Measurements from ENCODE around the gene METRNL.
"Not testable (repeated sequence)": the region's sequence is repeated elsewhere in the genome, so short reads cannot be mapped to it uniquely, and the experiment has no call there.

The METRNL gene

GRCh38 chr17:83064021-83064731, 15.2 kb upstream of the METRNL start:
- Histone ChIP-seq H3K4me3 (ENCODE audit: low read length) (no peak overlapping the region), H3K4me1 (ENCODE audit: control insufficient read depth, insufficient read depth, low read length) (peaks cover 12% of the 10 kb centered on the region), H3K9me3 (ENCODE audit: control insufficient read depth, low read length) (no peaks in the 10 kb centered on the region), H3K36me3 (ENCODE audit: control insufficient read depth, insufficient read depth, low read length) (no peaks in the 10 kb centered on the region), H3K27me3 (ENCODE audit: control insufficient read depth, insufficient read depth, low read length) (no peaks in the 10 kb centered on the region), H3K9ac (ENCODE audit: low read length) (no peak overlapping the region)

DNA sequence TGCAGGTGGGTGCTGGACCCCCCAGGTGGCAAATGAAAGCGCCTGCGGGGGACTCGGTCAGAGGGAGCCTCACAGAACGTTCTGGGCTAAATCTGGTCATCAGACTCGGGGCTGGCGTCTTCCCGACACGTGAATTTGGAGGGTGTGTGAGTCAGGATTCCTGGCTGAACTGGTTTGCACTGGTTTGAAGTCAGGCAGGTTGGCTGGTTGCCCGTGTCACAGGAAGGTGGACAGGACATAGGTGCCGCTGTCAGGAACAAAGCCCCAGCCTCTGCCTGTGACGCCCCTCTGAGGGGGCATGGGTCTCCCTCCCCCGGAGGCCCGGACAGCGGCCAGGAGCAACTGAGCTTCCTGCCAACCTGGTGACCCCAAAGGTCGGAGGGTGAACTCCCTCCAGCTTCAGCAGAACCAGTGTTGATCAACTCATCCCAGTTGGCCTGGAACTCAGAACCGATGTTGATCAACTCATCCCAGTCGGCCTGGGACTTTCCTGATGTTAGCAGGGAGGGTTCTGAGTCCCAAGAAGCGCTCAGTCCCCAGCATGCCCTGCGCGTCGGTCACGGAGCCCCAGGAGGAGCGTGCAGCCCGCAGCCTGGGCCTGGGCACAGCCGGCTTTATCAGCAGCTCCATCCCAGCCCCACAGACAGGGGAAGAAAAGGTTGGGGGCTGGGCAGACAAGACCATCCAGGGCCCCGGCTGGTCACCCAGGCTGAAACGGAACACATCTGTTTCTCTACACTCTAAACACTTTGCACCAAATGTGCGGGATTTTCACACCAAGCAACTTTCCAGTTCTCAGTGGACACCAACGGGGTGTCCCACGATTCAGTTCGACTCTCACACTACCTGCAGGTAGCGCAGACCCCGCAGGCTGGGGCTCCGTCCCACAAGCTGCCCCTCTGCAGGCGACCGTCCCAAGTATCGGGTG, 14.4 kb upstream of the METRNL start:
- no peaks in the 10 kb centered on the region for H3K36me3 ChIP-seq (ENCODE audit: control insufficient read depth, insufficient read depth, low read length)
- H3K27me3 ChIP-seq (ENCODE audit: control insufficient read depth, insufficient read depth, low read length): no peaks in the 10 kb centered on the region
- no peaks in the 10 kb centered on the region for H3K9me3 ChIP-seq (ENCODE audit: control insufficient read depth, low read length)
- no peak overlapping the region for H3K9ac ChIP-seq (ENCODE audit: low read length)
- H3K4me3 ChIP-seq (ENCODE audit: low read length): no peak overlapping the region
- H3K4me1 ChIP-seq (ENCODE audit: control insufficient read depth, insufficient read depth, low read length): peaks cover 12% of the 10 kb centered on the region

- Histone ChIP-seq H3K36me3 (ENCODE audit: control insufficient read depth, insufficient read depth, low read length) (no peaks in the 10 kb centered on the region), H3K27me3 (ENCODE audit: control insufficient read depth, insufficient read depth, low read length) (no peaks in the 10 kb centered on the region), H3K9ac (ENCODE audit: low read length) (no peak overlapping the region), H3K4me1 (ENCODE audit: control insufficient read depth, insufficient read depth, low read length) (peaks cover 12% of the 10 kb centered on the region), H3K4me3 (ENCODE audit: low read length) (no peak overlapping the region), H3K9me3 (ENCODE audit: control insufficient read depth, low read length) (no peaks in the 10 kb centered on the region)
These were observed 13.5 kb upstream of the METRNL start for GRCh38 chr17:83065660-83066542.

- H3K4me1 ChIP-seq (ENCODE audit: control insufficient read depth, insufficient read depth, low read length): peaks cover 12% of the 10 kb centered on the region
- H3K9ac ChIP-seq (ENCODE audit: low read length); H3K9me3 ChIP-seq (ENCODE audit: control insufficient read depth, low read length); H3K4me3 ChIP-seq (ENCODE audit: low read length); H3K36me3 ChIP-seq (ENCODE audit: control insufficient read depth, insufficient read depth, low read length); H3K27me3 ChIP-seq (ENCODE audit: control insufficient read depth, insufficient read depth, low read length): not testable (repeated sequence)
These were observed 12.9 kb upstream of the METRNL start for GRCh38 chr17:83066543-83066890.

DNA sequence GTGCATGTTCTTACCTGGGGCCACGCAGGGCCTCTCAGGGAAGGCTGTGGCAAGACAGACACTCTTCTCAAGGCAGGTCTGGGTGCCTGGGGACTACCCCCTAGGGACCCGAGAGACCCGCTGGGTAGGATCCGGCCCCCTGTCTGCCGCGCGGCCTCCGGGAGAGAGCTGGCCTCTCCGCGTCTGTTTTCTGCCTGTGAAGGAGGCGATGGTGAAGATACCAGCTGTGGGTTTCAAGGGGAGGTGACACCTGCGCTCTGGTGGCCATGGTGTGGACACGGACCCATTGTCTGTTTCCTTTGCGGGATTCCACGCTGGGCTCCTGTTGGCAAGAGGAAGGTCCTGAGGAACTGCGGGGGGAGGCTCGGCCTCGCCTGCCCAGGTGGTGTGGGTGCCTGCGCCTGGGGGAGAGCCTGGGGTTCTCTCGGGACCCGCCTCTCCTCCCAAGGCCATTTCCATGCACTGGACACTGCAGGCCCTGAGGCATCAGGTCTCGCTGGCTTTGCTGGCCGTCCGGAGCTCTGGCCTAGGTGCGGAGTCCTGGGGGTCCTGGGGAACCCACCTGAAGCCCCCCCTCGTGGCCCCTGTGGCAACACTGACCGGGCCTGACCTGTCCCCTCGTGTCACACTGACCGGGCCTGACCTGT, 12.2 kb upstream of the METRNL start:
- Histone ChIP-seq H3K9ac (ENCODE audit: low read length) (no peak overlapping the region), H3K4me1 (ENCODE audit: control insufficient read depth, insufficient read depth, low read length) (peaks cover 12% of the 10 kb centered on the region), H3K27me3 (ENCODE audit: control insufficient read depth, insufficient read depth, low read length) (no peaks in the 10 kb centered on the region), H3K9me3 (ENCODE audit: control insufficient read depth, low read length) (no peaks in the 10 kb centered on the region), H3K4me3 (ENCODE audit: low read length) (no peak overlapping the region), H3K36me3 (ENCODE audit: control insufficient read depth, insufficient read depth, low read length) (no peaks in the 10 kb centered on the region)

DNA sequence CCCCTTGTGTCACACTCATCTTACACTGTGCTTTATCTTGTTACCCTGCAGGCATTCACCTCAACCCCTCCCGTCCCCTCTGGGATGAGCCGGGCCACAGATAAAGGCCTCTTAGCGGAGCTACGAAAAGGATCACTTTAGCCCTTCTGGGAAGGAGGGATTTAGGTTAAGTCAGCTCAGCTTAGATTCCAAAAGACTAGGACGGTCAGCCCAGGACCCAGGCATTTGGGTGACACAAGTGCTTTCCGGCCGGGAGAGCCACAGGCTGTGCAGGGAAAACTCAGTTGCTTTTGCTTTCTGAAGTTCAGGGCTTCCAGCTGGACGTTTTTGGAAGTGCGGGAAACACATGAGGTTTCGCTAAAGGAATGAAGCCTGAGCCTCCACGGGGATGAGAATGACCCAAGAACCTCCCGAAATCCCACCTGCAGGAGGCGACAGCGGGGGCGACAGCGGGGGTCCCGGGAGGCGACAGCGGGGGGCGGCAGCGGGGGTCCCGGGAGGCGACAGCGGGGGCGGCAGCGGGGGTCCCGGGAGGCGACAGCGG, 11.6 kb upstream of the METRNL start:
- H3K4me1 ChIP-seq (ENCODE audit: control insufficient read depth, insufficient read depth, low read length): peaks cover 15% of the 10 kb centered on the region
- H3K9me3 ChIP-seq (ENCODE audit: control insufficient read depth, low read length): no peaks in the 10 kb centered on the region
- H3K27me3 ChIP-seq (ENCODE audit: control insufficient read depth, insufficient read depth, low read length): no peaks in the 10 kb centered on the region
- H3K4me3 ChIP-seq (ENCODE audit: low read length): no peak overlapping the region
- no peaks in the 10 kb centered on the region for H3K36me3 ChIP-seq (ENCODE audit: control insufficient read depth, insufficient read depth, low read length)
- H3K9ac ChIP-seq (ENCODE audit: low read length): no peak overlapping the region

DNA sequence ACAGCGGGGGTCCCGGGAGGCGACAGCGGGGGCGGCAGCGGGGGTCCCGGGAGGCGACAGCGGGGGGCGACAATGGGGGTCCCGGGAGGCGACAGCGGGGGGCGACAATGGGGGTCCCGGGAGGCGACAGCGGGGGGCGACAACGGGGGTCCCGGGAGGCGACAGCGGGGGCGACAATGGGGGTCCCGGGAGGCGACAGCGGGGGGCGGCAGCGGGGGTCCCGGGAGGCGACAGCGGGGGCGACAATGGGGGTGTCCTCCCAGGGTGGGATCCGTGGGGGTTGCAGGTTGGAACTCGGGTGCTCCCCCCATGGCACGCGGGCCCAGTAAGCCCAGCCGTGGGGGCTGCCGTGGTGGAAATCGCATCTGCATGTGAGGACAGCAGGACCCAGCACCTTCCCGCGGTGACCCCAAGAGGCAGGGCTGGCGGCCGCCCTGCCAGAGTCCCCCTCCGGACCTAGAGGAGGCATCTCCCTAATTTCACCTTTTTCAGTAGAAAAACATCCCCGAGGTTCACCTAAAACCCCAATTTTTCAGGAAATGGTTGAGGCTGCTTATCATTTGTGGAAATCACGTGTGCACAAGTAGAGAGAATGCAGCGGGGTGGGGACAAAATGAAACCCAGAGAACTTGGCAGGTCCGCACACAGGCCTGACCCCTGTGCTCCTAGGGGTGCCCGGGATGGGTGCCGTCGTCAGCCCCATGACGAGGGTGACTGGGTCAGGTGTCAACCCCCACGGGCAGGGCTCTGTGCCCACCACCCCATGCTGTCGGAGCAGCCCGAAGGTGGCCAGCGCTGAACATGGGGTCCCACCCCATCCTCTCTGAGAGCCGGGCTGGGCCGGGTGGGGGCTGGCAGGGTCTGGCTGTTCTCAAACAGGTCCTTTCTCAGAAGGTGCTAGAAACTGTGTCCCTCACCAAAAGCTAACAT, 10.5 kb upstream of the METRNL start:
- Histone ChIP-seq H3K4me1 (ENCODE audit: control insufficient read depth, insufficient read depth, low read length) (peaks cover 26% of the 10 kb centered on the region), H3K36me3 (ENCODE audit: control insufficient read depth, insufficient read depth, low read length) (no peaks in the 10 kb centered on the region), H3K27me3 (ENCODE audit: control insufficient read depth, insufficient read depth, low read length) (no peaks in the 10 kb centered on the region), H3K4me3 (ENCODE audit: low read length) (no peak overlapping the region), H3K9me3 (ENCODE audit: control insufficient read depth, low read length) (no peaks in the 10 kb centered on the region), H3K9ac (ENCODE audit: low read length) (no peak overlapping the region)

GRCh38 chr17:83069571-83069906, 9.9 kb upstream of the METRNL start:
- no peaks in the 10 kb centered on the region for H3K36me3 ChIP-seq (ENCODE audit: control insufficient read depth, insufficient read depth, low read length)
- peaks cover 2% of the 10 kb centered on the region for H3K27me3 ChIP-seq (ENCODE audit: control insufficient read depth, insufficient read depth, low read length)
- H3K9ac ChIP-seq (ENCODE audit: low read length): no peak overlapping the region
- H3K9me3 ChIP-seq (ENCODE audit: control insufficient read depth, low read length): no peaks in the 10 kb centered on the region
- peaks cover 24% of the 10 kb centered on the region for H3K4me1 ChIP-seq (ENCODE audit: control insufficient read depth, insufficient read depth, low read length)
- H3K4me3 ChIP-seq (ENCODE audit: low read length): no peak overlapping the region

- Histone ChIP-seq H3K27me3 (ENCODE audit: control insufficient read depth, insufficient read depth, low read length) (peaks cover 3% of the 10 kb centered on the region), H3K9ac (ENCODE audit: low read length) (no peak overlapping the region), H3K36me3 (ENCODE audit: control insufficient read depth, insufficient read depth, low read length) (no peaks in the 10 kb centered on the region), H3K4me1 (ENCODE audit: control insufficient read depth, insufficient read depth, low read length) (peaks cover 18% of the 10 kb centered on the region), H3K4me3 (ENCODE audit: low read length) (no peak overlapping the region), H3K9me3 (ENCODE audit: control insufficient read depth, low read length) (no peaks in the 10 kb centered on the region)
These were observed 9.3 kb upstream of the METRNL start for GRCh38 chr17:83069931-83070742.

DNA sequence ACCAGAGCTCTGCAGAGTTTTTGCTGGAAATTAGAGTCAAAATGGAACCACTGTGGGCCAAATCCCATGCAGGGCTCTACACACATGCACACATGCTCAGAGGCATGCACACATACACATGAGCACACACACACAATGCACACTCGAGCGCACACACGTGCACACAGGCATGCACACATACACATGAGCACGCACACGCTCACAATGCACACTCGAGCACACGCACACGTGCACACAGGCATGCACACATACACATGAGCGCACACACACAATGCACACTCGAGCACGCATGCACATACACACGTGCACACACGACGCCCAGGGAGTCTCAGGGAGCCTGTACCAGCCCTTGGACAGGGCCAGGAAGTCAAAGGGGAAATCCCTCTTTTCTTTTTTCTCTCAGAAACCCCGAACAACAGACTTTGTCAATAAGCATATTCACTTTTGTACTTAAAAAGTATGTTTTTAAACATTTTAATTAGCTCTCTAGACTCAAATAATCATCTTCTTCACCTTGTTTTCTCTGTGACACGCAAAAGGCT, 8.5 kb upstream of the METRNL start:
- Histone ChIP-seq H3K36me3 (ENCODE audit: control insufficient read depth, insufficient read depth, low read length) (no peaks in the 10 kb centered on the region), H3K27me3 (ENCODE audit: control insufficient read depth, insufficient read depth, low read length) (peaks cover 3% of the 10 kb centered on the region), H3K9ac (ENCODE audit: low read length) (no peak overlapping the region), H3K4me1 (ENCODE audit: control insufficient read depth, insufficient read depth, low read length) (peaks cover 17% of the 10 kb centered on the region), H3K9me3 (ENCODE audit: control insufficient read depth, low read length) (no peaks in the 10 kb centered on the region), H3K4me3 (ENCODE audit: low read length) (no peak overlapping the region)

Measured in mucosa of stomach (tissue), 1 donor.